HepG2 (cell line): ENCODE results near the gene PRELID1. TPM values are rescaled to one million over a fixed set of nuclear protein-coding genes. Genes with fewer than 3 reads are reported as not detected.

ENCODE experiments used
- CBX1 ChIP-seq: IDR thresholded peaks from one replicate; pipeline ENCODE4 v1.6.1; 2016; ENCODE audit warnings: antibody characterized with exemption, low read depth
- CCAR2 ChIP-seq: fragments of 200-400 bp; formaldehyde crosslinking; optimal IDR thresholded peaks from 2 replicates; pipeline ENCODE3; 2018; ENCODE audit warnings: low read depth, mild to moderate bottlenecking, low read length, moderate library complexity
- GTF3A ChIP-seq: sonication (generic); formaldehyde crosslinking; conservative IDR thresholded peaks from 2 replicates; pipeline ENCODE4 v1.4.0; 2020; ENCODE audit warnings: mild to moderate bottlenecking, missing genetic modification reagents
- HOXD1 ChIP-seq: sonication (generic); formaldehyde crosslinking; IDR thresholded peaks from 2 replicates; pipeline ENCODE4 v1.5.0; 2020; ENCODE audit warnings: missing genetic modification reagents
- MED8 ChIP-seq: sonication (generic); formaldehyde crosslinking; IDR thresholded peaks from 2 replicates; pipeline ENCODE4 v1.8.1; 2023; ENCODE audit warnings: mild to moderate bottlenecking, missing genetic modification reagents; ENCODE audit not compliant: insufficient replicate concordance
- NKX3-1 ChIP-seq: sonication (generic); formaldehyde crosslinking; IDR thresholded peaks from 2 replicates; pipeline ENCODE4 v1.5.0; 2020; ENCODE audit warnings: missing genetic modification reagents
- NR2F2 ChIP-seq: IDR thresholded peaks from 2 replicates; pipeline ENCODE4 v1.6.1; 2012; ENCODE audit warnings: low read depth, inconsistent platforms, borderline replicate concordance
- SP5 ChIP-seq: IDR thresholded peaks from 2 replicates; pipeline ENCODE4 v1.6.1; 2016; ENCODE audit warnings: low read depth, borderline replicate concordance
- SRY ChIP-seq: sonication (generic); formaldehyde crosslinking; IDR thresholded peaks from 2 replicates; pipeline ENCODE4 v1.8.0; 2022; ENCODE audit warnings: mild to moderate bottlenecking, missing genetic modification reagents
- THAP9 ChIP-seq: sonication (generic); formaldehyde crosslinking; IDR thresholded peaks from 2 replicates; pipeline ENCODE4; 2020; ENCODE audit warnings: missing genetic modification reagents, mild to moderate bottlenecking, borderline replicate concordance
- TMF1 ChIP-seq: sonication (generic); formaldehyde crosslinking; IDR thresholded peaks from 2 replicates; pipeline ENCODE4 v1.8.1; 2022; ENCODE audit warnings: low read depth, missing genetic modification reagents
- UBTF ChIP-seq: sonication (generic); formaldehyde crosslinking; IDR thresholded peaks from 2 replicates; pipeline ENCODE4 v1.4.0; 2020; ENCODE audit warnings: mild to moderate bottlenecking, missing genetic modification reagents
- ZBTB42 ChIP-seq: sonication (generic); formaldehyde crosslinking; IDR thresholded peaks from 2 replicates; pipeline ENCODE4 v1.5.0; 2020; ENCODE audit warnings: mild to moderate bottlenecking, missing genetic modification reagents
- ZNF407 ChIP-seq: sonication (generic); formaldehyde crosslinking; IDR thresholded peaks from one replicate; pipeline ENCODE4 v1.5.1; 2020; ENCODE audit warnings: mild to moderate bottlenecking, missing genetic modification reagents; ENCODE audit errors: not compliant biosample characterization
- ZNF430 ChIP-seq: sonication (generic); formaldehyde crosslinking; IDR thresholded peaks from 2 replicates; pipeline ENCODE4 v1.9.0; 2021; ENCODE audit warnings: mild to moderate bottlenecking, missing genetic modification reagents
- ZNF510 ChIP-seq: sonication (generic); formaldehyde crosslinking; IDR thresholded peaks from 2 replicates; pipeline ENCODE4 v1.4.0; 2020; ENCODE audit warnings: low read depth, mild to moderate bottlenecking, missing genetic modification reagents
- polyA plus RNA-seq, 8 experiments: library from polyadenylated mRNA; depleted of rRNA in 3 of 8; stranded (reverse) in 7 of 8; unstranded in 1 of 8; fragments of >200 nt; fragmentation: Illumina TruSeq in 4 of 8; extraction: Trizol in 4 of 8; gene quantifications; 2 replicates each; pipeline versions ENCODE4 v1.2.1 to v1.2.3, GENCODE V29; 2011 to 2016; ENCODE audit warnings: low read depth in 4 of 8, missing spikeins in 1 of 8, mixed read lengths in 1 of 8; ENCODE audit not compliant: insufficient read depth in 1 of 8
- total RNA-seq, 5 experiments: library from RNA; depleted of rRNA; stranded (reverse); fragments of >200 nt; fragmentation: Illumina TruSeq; extraction: Trizol; gene quantifications; 2 replicates each; pipeline ENCODE4 v1.2.3, GENCODE V29; 2016; ENCODE audit warnings: low read depth in 1 of 5

Gene PRELID1
- total and polyA plus RNA-seq, 2 of the 13 experiments (the other 11 are each of a cell fraction or from before 2014, with no cell fraction given): 250 to 271 TPM

- no peak for TF ChIP-seq ZNF407
- TF ChIP-seq NKX3-1 (CRISPR knock-in tag): no peak
- peak; percentile 28; the same call in 1 of the 2 replicates for TF ChIP-seq HOXD1
- TF ChIP-seq SP5 (CRISPR knock-in tag): peak; percentile 75
- TF ChIP-seq UBTF (CRISPR knock-in tag): peak; percentile 87
- no peak for TF ChIP-seq ZNF510 (CRISPR knock-in tag)
- TF ChIP-seq ZBTB42 (CRISPR knock-in tag): no peak
- TF ChIP-seq MED8 (CRISPR knock-in tag): peak; percentile 70
- no peak; the same call in 1 of the 2 replicates for TF ChIP-seq NR2F2
- no peak for TF ChIP-seq GTF3A (CRISPR knock-in tag)
- peak; percentile 73; the same call in 1 of the 2 replicates for TF ChIP-seq TMF1 (CRISPR knock-in tag)
- TF ChIP-seq SRY (CRISPR knock-in tag): peak; percentile 86; the same call in 1 of the 2 replicates
- TF ChIP-seq CBX1: no peak
- TF ChIP-seq CCAR2: no peak
- TF ChIP-seq THAP9: 0 out of 2 replicates have a peak, but pooled peaks have one; percentile 19
- TF ChIP-seq ZNF430 (CRISPR knock-in tag): peak; percentile 86; the same call in 1 of the 2 replicates
Observed at GRCh38 chr5:177303121-177303924, at the start of gene PRELID1, which contains the start of gene RAB24 (continued).
